NCI-H1930 (cell line): Measurements from ENCODE around the gene COPS2.
"Not testable (repeated sequence)": the region's sequence is repeated elsewhere in the genome, so short reads cannot be mapped to it uniquely, and the experiment has no call there.

ENCODE experiments used
- DNase-seq, 2 experiments: peaks; one replicate each; lab custom pipeline; 2025; lab: John Stamatoyannopoulos, UW

COPS2 gene

DNA sequence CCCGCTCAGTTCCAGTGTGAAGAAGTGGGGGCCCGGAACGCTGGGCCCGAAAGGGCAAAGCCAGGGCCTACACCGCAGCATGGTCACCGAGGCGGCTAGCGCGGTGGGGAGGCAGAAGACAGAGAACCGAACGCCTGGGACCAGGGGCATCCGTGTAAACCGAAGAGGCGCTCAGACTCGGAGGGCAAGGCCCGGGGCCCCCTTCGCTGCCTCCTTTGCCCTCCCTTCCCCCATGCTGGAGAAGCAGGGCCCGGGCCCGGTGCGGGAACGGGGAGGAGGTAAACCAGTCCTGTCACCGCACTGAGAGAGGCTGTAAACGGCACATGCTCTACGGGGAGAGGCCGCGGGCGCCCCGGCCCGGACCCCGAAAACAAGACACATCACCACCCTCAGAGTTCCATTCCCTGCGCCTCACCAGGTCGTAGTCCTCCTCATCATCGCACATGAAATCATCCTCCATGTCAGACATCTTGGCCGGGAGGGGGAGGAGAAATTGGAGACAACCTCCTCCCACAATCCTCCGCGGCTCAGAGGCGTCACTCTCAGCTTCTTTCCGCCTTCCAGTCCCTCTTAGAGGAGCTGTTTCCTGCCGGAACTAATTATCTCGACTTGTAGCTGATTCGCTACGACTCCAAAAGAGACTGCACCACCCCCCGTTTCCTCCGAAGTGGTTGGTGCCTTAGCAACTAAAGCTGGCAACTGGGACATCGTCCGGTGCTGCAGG lies at the start of gene COPS2:
Gene COPS2, minus strand, starts transcription at position 490 of the 724 bp plus-strand sequence. Its CDS starts 21 bp downstream, at position 469.
- peak; percentile 89 to 90 for DNase-seq

DNA sequence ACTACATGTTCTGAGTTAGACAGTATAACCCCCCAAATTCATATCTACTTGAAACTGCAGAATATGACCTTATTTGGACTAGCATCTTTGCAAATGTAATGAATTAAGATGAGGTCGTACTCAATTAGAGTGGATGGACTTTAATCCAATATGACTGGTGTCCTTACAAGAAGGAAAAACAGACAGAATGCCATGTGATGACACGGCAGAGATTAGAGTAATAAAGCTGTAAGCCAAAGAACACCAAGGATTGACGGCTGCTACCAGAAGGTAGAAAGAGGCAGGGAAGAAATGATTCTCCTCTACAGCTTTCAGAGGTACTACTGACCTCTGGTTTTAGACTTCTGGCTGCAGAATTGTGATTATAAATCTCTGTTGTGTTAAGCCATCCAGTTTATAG lies 44.9 kb upstream of the COPS2 start:
- DNase-seq, result no peak

DNA sequence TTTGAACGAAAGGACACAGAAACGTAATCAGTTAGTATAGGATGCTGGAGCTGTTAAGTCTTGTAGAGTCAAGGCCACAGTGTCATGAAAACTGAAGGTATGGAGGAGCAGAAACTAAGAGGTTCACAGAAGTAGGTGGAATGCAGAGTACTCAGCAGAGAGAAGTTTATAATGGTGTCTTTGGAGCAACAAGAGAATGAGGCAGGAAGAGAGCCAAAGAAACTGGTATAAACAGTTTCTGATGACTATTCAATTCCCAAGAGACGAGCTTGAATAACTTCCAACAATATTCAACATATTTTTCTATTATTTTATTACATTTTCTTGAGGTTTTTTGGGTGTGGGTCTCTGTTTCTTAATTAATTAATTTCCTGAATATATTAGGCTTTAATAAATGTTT lies 44.3 kb upstream of the COPS2 start:
- no peak for DNase-seq

DNA sequence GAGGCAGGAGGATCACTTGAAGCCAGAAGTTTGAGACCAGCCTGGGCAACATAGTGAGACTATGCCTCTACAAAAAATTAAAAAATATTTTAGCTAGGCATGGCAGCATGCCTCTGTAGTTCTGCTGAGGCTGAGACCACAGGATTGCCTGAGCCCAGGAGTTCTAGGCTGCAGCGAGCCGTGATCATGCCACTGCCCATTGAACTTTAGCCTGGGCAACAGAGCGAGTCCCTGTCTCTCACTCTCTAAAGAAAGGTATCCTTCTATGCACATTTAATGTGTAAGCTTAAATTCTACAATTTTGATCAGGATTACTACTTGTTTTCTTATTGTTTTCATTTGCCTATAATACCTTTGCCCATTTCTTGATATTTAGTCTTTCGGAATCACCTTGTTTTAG lies 41.5 kb upstream of the COPS2 start:
- no peak for DNase-seq

DNA sequence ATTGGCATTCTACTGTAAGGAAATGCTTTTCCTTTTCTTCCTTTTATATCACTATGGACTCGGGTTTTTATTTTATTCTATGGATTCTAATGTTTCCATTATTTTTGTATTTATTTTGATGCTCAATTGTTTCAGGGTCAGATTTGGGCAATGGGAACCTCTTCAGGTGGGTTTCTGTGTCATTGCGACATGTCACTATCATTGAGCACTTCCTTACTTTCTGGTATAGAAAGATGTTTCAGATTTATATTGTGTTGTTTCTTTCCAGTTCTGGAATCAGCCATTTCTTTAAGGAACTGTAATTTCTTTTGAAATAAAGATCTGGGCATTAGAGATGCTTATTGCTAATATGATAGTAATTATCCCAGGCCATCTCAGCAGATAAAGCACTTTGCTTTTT lies 36.5 kb upstream of the COPS2 start:
- DNase-seq, result no peak

DNA sequence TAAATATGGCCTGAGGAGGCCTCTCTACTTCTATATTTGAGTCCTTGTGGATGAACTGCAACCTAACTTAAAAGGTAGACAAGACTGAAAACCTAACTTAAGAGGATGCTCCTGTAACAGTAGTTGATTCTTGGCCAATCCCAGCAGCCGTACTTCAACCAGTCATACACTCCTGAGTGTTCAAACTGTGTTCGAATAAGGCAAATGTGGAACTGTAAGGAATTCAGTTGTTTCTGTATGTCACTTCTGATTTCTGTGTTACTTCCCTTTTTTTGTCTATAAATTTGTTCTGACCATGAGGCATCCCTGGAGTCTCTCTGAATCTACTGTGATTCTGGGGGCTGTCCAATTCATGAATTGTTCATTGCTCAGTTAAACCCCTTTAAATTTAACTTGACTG lies 35.2 kb upstream of the COPS2 start:
- no peak for DNase-seq

DNA sequence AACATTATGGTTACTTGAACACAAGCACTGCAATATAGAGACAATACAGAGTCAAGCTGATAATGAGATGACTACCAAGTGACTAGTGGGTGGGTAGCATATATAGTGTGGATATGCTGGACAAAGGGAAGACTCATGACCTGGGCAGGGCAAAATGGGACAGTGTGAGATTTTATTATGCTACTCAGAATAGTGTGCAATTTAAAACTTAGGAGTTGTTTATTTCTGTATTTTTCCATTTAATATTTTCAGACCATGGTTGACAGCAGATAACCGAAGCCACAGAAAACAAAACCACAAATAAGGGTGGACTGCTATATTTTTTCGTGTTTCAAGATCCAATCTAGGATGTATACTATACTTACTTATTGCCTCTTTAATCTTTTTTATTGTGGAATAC lies 34.2 kb upstream of the COPS2 start:
- no peak for DNase-seq

DNA sequence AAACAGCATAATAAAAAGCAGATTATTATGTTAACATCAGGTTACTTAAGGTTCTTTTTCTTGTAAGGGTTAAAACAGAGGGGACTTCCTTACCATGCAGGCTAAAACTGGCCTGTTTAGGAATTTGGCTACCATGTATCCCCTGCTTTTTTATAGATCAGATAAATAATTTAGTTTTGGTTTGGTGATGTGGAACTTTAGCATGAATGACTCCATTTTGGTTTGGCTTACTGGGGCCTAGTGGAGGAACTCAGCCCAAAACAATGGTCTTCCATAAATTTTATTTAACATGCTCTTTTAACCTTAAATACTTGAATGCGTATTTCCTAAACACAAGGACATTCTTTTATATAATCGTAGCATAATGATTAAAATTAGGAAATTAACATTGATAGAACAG lies 33.5 kb upstream of the COPS2 start:
- no peak for DNase-seq

DNA sequence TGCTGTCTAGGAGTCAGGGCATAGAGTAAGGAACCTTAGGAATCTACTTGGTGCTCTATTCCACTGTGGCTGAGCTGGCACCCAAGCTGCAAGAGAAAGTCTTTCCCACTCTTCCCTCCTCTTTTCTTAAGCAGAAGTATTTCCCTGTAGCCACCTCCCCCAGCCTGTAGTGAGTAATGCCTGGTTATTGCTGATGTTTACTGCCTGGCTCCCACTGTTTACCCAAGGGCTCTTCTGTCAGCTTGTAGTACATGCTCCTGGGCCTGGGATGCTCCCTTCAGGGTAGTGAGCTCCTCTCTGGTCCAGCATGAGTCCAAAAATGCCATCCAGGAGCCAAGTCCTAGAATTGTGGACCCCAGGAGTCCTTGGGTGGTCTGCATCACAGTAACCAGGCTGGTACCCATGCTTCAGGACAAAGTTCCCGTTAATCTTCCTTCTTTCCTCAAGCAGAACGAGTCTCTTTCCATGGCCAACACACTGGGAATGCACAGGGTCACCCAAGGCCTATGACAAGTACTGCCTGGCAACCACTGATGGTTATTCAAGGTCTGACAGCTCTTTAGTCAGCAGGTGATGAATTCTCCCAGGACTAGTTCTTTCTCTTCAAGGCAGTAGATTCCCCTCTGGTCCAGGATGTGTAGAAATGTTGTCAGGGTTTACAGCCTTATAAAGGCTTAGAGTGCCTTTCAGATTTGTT lies 32.3 kb upstream of the COPS2 start:
- no peak for DNase-seq

DNA sequence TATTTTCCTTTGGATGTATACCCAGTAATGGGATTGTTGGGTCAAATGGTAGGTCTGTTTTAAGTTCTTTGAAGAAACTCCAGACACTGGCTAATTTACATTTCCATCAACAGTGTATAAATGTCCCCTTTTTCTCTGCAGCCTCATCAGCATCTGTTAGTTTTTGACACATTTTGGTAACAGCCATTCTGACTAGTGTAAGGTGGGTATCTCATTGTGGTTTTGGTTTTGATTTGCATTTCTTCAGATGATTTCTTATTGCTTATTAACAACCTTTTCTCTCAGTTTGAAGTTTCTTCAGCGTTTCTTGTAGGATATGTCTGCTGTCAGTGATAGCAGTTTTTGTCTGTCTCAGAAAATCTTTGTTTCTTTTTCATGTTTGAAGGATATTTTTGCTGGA lies 30.1 kb upstream of the COPS2 start:
- no peak for DNase-seq

DNA sequence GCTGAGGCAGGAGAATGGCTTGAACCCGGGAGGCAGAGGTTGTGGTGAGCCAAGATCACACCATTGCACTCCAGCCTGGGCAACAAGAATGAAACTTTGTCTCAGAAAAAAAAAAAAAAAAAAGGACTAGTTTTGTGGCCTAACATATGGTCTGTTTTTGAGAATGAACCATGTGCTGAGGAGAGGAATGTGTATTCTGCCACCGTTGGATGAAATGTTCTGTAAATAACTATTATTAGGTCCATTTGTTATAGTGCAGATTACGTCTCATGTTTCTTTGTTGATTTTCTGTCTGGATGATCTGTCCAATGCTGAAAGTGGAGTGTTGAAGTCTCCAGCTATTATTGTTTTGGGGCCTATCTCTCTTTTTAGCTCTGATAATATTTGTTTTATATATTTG lies 28.3 kb upstream of the COPS2 start:
- DNase-seq, result not testable (repeated sequence)

DNA sequence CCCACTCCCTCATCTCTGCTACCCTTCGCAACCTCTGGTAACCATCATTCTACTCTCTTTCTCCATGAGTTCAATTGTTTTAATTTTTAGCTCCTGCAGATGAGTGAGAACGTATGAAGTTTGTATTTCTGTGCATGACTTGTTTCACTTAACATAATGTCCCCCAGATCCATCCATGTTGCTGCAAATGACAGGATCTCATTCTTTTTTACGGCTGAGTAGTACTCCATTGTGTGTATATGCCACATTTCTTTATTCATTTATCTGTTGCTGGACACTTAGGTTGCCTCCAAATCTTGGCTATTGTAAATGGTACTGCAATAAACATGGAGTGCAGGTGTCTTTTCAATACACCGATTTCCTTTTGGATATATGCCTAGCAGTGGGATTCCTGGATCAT lies 26.7 kb upstream of the COPS2 start:
- DNase-seq, result no peak

DNA sequence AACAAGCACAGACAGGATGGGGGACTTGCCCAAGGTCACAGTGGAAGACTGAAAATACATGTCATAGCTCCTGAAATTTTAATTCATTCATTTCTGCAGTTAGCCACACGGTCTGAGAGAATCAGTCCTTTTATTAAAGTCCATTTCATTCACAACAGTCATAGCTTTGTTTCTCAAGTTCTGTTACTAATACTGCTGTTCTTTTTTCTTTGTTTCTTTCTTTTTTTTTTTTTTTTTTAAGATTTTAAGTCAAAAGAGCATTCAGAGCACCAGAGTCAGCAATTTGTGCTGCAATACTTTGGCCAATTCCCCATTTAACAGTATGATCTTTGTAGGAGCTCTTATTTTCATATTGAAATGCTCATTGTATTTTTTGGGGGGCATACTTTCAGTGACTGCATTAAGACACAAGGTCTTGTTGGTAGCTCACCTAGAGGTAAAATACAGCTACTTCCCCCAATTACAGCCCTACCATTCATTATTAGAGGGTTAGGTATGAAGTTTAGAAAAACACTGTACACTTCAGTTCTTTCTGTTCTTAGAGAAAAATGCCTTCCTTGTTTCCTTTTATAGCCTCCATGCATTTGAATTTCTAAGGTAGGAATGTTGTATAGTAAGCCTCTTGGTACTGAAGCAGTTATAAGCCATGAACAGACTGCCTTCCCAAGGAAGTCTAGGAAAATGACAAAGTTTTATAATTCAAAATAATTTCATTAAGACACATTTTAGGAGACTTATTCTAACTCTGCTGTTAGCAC lies 24.2 kb upstream of the COPS2 start:
- no peak for DNase-seq

DNA sequence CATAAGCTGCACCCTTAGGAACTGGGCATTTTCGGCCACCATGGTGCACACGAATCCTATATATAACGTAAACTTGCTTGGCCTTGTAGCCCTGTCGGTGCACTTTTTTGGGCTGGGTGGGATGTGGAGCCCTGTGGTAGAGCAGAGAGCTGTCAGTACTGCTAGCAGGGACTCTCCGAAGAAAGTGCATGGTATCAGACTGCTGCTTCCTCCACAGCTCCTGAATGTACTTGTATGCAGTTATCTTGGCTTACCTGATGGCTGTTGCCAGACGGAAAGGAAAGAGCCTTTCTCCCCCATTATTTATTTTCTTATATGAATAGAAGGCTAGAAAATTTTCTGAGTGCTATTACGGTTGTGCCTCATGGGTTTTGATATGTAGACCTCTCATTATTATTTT lies 23.1 kb upstream of the COPS2 start:
- DNase-seq, result no peak

DNA sequence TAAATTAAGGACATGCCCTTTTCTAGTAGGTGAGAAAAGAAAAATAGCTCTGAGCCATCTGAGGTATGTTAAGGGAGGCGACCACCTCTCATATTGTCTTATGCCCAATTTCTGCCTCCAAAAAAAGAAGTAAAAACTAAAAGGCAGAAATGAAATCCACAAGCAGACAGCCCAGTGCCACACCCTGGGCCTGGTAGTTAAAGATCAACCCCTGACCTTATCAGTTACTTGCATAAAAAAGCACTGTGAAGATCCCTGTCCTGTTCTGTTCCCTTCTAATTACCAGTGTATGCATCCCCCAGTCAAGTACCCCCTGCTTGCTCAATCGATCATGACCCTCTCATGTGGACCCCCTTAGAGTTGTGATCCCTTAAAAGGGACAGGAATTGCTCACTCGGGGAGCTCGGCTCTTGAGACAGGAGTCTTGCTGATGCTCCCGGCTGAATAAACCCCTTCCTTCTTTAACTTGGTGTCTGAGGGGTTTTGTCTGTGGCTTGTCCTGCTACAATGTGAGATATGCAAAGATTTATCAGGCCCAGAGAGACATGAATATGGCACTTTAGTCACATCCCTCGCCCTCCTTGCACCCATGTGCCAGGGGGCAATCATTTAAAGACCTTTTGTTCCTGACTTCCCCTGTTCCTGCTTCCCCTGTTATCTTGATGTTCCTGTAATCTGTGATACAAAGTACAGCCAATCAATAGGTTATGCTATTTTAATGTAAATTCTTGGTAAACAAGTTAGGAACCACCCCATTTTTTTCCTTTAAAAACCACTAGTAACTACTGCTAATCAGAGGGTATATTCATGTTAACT lies 20.4 kb upstream of the COPS2 start:
- DNase-seq, result not testable (repeated sequence)

DNA sequence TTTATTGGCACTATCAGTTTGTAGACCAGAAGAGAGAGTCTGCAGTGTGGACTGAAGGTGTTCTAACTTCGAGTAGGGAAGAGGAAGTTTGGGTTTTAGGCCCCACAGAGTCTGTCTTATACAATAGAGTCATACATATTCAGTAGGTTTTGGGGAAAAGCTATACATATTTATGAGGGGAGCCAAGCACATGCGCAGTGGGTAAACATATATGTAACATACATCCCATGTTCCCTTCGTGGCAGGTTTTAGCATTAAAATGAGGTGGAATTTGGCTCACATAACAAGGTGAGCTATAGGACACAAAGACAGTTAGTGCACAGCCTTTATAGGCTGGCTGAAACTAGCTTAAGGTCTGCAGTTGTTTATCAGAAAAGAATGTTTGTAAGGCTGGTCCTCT lies 19.5 kb upstream of the COPS2 start:
- no peak for DNase-seq

DNA sequence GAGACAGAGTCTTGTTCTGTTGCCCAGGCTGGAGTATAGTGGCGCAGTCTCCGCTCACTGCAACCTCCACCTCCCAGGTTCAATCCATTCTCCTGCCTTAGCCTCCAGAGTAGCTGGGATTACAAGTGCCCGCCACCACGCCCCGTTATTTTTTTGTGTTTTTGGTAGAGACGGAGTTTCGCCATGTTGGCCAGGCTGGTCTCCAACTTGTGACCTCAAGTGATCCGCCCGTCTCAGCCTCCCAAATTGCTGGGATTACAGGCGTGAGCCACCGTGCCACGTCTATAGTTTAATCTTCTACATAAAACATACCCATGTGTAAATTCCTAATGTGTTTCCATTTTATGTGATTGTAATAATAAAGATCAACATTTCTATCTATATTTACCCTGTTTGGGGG lies 16.4 kb upstream of the COPS2 start:
- no peak for DNase-seq

DNA sequence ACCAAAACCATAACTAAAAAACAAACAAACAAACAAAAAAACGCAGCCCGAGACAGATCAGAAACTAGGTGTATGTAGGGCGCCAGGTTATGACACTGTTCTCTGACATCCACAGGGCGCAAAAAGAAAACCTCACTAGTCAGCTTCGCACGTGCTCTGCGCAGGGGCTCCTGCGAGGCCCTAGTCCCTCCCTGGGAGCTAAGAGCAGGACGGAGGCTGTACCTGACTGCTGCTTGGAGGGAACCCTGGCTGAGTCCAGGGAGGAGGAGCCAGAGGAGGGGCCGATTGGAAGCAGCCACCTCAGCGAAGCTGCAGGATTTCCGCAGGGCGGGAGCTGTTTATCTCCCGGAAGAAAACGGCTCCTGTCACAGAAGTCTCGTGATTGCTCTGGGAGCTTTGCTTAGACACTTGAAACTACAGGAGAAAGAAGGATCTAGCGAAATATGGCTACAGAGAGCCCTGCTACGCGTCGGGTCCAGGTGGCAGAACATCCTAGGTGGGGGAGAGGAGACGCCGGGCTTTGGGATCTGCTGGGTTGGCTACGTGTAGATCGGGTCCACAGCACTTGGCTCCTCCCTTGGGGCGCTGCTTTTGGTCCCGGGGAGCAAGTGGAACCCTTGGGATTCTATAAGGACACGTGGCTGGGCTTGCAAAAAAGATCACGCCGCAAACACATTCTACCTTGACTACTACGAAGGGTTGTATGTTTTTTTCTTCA lies 14.6 kb upstream of the COPS2 start, which contains the start of gene GALK2:
Gene GALK2, plus strand, starts transcription at position 368 of the 718 bp plus-strand sequence. Its CDS starts 76 bp downstream, at position 444.
- peak; percentile 65 to 69 for DNase-seq

DNA sequence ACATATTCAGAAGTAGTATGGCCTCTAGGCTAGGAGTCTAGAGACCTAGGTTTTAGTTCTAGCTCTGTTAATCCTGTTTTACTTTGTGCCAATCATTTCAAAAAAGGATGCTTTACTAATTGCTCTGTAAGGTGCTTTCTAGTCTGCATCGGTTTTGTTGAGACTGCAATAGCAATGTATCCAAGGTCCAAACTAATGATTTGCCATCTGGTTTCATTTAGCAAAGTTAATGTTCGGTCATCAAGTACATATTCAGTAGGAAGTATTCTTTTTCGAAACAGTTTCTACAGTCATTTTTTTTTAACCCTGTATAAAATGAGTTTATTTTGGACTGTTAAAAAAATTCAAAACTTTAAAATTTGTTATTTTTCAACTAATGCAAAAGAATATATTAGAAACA lies 12.6 kb upstream of the COPS2 start:
- DNase-seq, result no peak

DNA sequence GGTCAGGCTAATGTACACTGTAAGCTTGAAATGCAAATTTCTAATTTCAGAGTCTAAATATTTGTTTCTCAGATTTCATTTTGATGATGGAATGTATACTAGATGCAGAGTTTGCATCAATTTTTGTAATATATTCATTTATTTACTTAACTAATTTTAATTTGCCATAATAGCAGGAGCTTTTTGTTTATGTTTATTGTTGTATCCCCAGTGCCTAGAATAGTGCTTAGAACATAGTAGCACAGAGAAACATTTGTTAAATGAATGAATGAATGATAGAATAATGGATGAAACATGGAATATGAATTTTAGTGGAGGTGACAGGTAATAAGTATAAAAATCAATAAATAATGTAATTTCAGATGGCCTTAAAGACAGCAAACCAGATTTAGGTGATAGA lies 9.5 kb upstream of the COPS2 start:
- DNase-seq, result no peak

DNA sequence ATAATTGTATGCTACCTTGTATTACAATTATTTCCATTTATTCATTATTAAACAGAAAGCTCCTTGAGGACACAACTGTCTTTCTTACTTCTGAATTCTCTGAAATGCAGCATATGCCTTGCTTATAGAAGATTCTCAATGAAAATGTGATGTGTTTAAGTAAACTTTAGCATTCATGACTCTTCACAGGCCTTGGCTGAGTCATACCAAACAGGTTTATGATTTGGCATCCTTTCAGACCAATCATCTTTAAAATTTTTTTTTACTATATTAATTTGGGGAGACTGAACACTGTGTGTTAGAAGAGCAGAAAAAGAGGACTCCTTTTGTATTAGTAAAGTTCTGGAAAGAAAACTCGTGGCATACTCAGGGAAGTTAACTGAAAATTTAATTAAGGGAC lies 8.3 kb upstream of the COPS2 start:
- no peak for DNase-seq
